ENCODE measurements around the gene CDH5. TPM values are rescaled to one million over a fixed set of nuclear protein-coding genes. Genes with fewer than 3 reads are reported as not detected.

The CDH5 gene
- total RNA-seq, 2 donors from 2014 or later = not detected

- H3K36me3 Mint-ChIP-seq = no peaks in the 10 kb centered on the region
- peak in 1 of 2 donors; percentile 41 for ATAC-seq
- no peak overlapping the region for H3K27ac Mint-ChIP-seq
- DNase-seq (ENCODE audit: low spot score in 2 of 2) = peak in 1 of 2 donors; percentile 49
- H3K9me3 Mint-ChIP-seq = no peaks in the 10 kb centered on the region
Observed at GRCh38 chr16:66342294-66342900, 24.1 kb upstream of the CDH5 start.

GRCh38 chr16:66344533-66345145, 21.9 kb upstream of the CDH5 start:
- ATAC-seq (no peak), DNase-seq (ENCODE audit: low spot score in 2 of 2) (peak in 1 of 2 donors; percentile 62)
- H3K27ac Mint-ChIP-seq = no peak overlapping the region
- H3K9me3 Mint-ChIP-seq = no peaks in the 10 kb centered on the region
- no peaks in the 10 kb centered on the region for H3K36me3 Mint-ChIP-seq

GRCh38 chr16:66346221-66346620, 20.3 kb upstream of the CDH5 start:
- H3K27ac Mint-ChIP-seq = no peak overlapping the region
- ATAC-seq (no peak), DNase-seq (ENCODE audit: low spot score in 2 of 2) (no peak)
- no peaks in the 10 kb centered on the region for H3K9me3 Mint-ChIP-seq
- no peaks in the 10 kb centered on the region for H3K36me3 Mint-ChIP-seq

DNA sequence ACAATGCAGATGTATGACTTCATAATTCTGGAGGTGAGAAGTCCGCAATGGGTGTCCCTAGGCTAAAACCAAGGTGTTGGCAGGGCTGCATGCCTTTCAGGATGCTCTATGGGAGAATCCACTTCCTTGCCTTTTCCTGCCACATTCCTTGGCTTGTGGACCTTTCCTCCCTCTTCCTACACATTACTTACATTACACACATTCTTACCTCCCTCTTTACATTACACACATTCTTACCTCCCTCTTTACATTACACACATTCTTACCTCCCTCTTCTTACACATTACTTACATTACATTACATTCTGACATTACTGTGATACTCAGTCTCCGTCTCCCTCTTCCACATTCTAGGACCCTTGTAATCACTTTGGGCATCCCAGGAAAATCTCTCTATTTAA, 14.2 kb upstream of the CDH5 start:
- Mint-ChIP-seq H3K36me3 (no peaks in the 10 kb centered on the region), H3K27ac (no peak overlapping the region), H3K9me3 (no peaks in the 10 kb centered on the region)
- DNase-seq (ENCODE audit: low spot score in 2 of 2) (no peak), ATAC-seq (no peak)

DNA sequence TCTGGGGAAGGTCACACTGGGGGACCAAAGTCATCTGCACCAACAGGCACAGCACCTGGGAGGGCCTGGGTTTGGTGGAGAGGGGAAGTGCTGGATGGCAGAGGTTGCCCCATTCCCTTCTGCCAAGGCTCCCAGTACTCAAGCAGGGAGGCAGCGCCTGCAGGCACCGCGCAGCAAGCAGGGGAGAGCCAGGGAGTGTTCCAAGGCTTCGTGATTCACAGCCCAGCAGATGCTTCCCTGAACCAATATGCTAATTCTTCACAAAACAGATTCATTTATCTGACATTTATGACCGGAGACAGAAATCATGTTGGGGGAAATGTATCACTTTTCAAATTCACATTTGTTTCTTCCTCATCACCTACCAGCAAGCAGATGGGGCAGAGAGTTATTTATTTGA, 13.4 kb upstream of the CDH5 start:
- Mint-ChIP-seq H3K27ac (peak overlapping the region in 1 of 2 donors; percentile 81), H3K36me3 (no peaks in the 10 kb centered on the region), H3K9me3 (no peaks in the 10 kb centered on the region)
- ATAC-seq (no peak), DNase-seq (ENCODE audit: low spot score in 2 of 2) (no peak)

DNA sequence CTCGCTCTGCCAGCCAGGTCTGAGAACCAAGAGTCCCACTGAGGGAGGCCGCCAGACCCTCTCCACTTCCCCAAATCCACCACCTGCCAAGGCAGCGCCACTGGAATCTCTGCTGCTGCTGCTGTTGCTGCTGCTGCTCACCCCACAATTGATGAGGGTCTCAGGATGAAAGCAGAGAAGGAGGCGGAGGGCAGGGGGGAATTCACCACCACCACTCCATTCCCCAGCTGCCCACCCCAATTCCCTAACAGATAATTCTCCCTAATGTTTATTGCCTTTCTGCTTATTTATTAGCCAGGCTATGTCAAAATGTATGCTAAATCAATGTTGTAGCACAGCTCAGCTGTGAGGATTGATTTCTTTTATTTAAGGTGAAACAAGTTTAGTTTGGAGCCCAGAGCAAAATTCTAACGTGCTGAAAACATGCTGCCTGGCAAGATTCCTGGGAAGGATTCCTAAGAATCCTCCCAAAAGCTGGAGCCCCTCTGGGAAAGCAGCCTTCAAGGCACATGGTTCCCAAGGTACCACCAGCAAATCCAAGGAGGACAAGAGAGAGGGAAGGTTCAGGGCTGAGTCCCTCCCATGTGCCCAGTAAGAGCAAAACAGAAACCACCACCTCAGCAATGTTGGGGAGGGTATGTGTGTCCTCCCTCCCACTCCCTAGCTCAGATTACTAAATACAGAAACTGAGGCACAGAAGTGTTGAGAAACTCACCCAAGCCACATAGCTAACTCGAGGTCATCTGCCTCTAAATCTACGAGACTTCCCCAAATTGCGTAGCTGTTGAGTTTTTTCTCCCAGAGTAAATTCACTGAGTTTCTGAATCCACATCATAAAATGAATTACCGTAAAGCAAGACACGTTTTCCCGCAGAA, 12.2 kb upstream of the CDH5 start:
- H3K9me3 Mint-ChIP-seq = no peaks in the 10 kb centered on the region
- DNase-seq (ENCODE audit: low spot score in 2 of 2) (no peak), ATAC-seq (no peak)
- H3K36me3 Mint-ChIP-seq = no peaks in the 10 kb centered on the region
- no peak overlapping the region for H3K27ac Mint-ChIP-seq

GRCh38 chr16:66355526-66355925, 11.0 kb upstream of the CDH5 start:
- no peak overlapping the region for H3K27ac Mint-ChIP-seq
- DNase-seq (ENCODE audit: low spot score in 2 of 2) (no peak), ATAC-seq (no peak)
- no peaks in the 10 kb centered on the region for H3K36me3 Mint-ChIP-seq
- H3K9me3 Mint-ChIP-seq = no peaks in the 10 kb centered on the region

GRCh38 chr16:66357523-66357928, 9.0 kb upstream of the CDH5 start:
- no peak overlapping the region for H3K27ac Mint-ChIP-seq
- peak; percentile 26 to 28 for ATAC-seq
- DNase-seq (ENCODE audit: low spot score in 2 of 2) = peak in 1 of 2 donors; percentile 27
- no peaks in the 10 kb centered on the region for H3K36me3 Mint-ChIP-seq
- H3K9me3 Mint-ChIP-seq = no peaks in the 10 kb centered on the region

DNA sequence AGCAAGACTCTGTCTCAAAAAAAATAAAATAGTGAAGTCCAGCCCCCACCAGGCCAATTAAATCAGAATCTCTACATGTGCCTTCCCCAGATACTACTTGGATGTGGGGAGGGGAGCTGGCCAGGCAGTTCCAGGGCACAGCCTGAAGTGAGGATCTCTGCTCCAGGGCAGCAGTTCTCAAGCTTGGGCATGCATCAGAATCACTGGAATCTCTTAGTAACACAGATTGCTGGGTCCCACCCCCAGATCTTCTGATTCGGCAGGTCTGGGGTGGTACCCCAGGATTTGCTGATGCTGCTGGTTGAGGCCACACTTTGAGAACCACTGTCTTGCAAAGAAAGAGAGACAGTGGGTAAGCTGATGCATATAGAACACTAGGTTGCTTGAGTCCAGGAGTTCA, 8.3 kb upstream of the CDH5 start:
- no peaks in the 10 kb centered on the region for H3K9me3 Mint-ChIP-seq
- no peak overlapping the region for H3K27ac Mint-ChIP-seq
- no peak for DNase-seq (ENCODE audit: low spot score in 2 of 2)
- ATAC-seq = no peak
- H3K36me3 Mint-ChIP-seq = no peaks in the 10 kb centered on the region

DNA sequence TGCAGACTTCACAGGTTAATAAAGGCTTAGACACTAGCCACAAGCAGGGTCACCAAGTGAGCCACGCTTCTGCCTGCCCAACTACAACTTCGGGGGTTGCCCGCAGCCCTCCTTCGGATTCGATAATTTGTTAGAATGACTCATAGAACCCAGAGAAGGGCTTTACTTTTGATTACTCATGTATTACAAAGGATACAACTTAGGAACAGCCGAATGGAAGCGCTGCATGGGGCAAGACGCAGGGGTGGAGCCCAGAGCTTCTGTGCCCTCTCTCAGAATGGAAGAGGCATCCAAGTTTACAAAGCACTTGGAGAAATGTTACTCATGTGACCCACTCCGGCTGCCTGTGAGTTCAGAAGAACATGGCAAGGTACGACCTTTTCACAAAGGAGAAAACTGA, 7.5 kb upstream of the CDH5 start:
- DNase-seq (ENCODE audit: low spot score in 2 of 2) (no peak), ATAC-seq (no peak)
- Mint-ChIP-seq H3K9me3 (no peaks in the 10 kb centered on the region), H3K36me3 (no peaks in the 10 kb centered on the region), H3K27ac (no peak overlapping the region)

DNA sequence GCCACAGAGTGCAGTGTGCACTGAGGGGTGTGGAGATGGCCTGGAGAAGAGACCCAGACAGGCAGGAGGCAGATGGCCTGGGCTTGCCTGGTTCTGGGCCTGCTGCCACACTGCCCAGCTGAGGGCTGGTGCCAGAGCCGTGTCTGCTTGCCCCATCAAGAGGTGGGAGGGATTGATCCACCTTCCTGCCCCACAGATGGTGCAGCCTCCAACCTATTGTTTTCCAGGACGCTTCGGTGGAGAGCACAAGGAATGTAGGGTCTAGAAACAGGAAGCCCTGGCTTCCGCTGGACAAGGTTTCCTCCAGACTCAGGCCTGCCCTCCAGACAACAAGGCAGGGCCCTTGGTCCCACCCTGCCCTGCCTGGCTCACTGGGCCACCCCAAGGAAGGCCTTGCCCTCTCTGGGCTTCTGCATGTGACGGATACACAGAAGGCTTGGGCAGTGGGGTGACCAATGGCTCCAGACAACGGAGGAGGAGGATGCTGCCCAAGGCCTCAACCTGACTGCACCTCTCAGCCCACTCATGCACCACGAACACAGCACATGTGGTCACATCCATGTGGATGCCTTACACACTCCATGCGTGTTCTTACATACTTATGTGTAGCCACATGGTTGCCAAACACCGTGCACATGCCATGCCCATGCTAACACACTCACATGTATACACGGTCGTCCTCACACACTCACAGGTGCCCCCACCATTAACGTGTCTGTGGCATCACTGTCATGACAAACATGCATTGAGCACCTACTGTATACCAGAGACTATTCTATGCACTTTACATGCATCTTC, 6.5 kb upstream of the CDH5 start:
- Mint-ChIP-seq H3K9me3 (no peaks in the 10 kb centered on the region), H3K36me3 (no peaks in the 10 kb centered on the region), H3K27ac (peak overlapping the region in 1 of 2 donors; percentile 6)
- DNase-seq (ENCODE audit: low spot score in 2 of 2) (no peak), ATAC-seq (no peak)

DNA sequence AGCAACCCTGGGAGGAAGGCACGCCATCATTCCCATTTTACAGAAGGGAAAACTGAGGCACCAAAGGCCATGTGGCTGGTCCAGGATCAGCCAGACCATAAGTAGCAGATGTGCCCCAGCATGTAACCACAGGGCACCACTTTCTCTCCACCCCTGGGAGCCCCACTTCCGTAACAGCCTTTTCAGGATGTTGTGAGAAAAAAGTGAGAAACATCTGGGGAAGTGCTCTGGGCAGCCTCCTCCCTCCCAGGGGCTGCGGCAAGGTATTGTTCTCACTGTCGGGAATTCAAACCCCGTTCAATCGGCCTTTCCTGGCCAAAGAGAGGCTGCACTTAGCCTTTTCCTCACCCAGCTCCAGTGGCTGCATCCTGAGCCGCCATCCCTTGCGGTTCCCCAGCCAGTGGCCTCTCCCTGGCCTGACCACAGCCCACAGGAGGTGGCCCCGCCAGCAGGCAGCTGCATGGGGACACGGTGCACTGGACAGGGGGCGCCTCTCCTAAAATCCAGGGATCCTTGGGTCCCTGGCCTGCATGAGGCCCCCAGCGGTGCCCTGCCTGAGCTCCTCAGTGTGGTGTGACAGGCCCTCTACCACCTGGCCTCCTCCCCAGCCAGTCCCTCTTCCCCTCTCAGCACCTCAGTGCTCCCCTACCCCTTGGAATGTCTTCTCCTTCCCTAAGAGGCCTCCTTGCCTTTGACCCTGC, 5.7 kb upstream of the CDH5 start:
- no peaks in the 10 kb centered on the region for H3K36me3 Mint-ChIP-seq
- DNase-seq (ENCODE audit: low spot score in 2 of 2) (no peak), ATAC-seq (no peak)
- no peak overlapping the region for H3K27ac Mint-ChIP-seq
- H3K9me3 Mint-ChIP-seq = no peaks in the 10 kb centered on the region

DNA sequence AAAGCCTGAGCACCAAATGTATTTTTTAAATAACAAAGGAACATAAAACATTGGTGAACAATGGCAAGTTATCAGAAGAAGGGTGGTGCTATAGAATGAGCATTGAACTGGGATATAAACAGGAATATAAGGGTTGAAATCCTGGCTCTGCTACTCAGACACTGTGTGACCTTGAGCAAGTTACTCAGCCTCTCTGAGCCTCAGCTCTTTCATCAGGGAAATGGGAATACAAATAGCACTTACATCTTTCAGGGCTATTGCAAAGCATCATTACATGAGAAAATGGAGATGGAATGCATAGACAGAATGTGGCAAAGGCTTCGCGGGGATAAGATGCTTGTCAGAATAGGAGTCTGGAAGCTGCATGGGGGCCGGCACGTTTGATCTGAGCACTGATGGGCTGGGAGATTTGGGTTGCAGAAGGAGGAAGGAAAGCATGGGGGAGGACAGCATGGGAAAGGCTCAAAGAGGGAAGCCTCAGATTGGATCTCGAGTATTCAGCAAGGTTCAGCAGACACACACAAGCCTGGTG, 4.8 kb upstream of the CDH5 start:
- H3K27ac Mint-ChIP-seq = no peak overlapping the region
- no peak for DNase-seq (ENCODE audit: low spot score in 2 of 2)
- ATAC-seq = no peak
- H3K36me3 Mint-ChIP-seq = no peaks in the 10 kb centered on the region
- H3K9me3 Mint-ChIP-seq = no peaks in the 10 kb centered on the region

GRCh38 chr16:66363211-66363777, 3.2 kb upstream of the CDH5 start:
- H3K9me3 Mint-ChIP-seq = no peaks in the 10 kb centered on the region
- DNase-seq (ENCODE audit: low spot score in 2 of 2) (no peak), ATAC-seq (no peak)
- no peaks in the 10 kb centered on the region for H3K36me3 Mint-ChIP-seq
- H3K27ac Mint-ChIP-seq = peak overlapping the region in 1 of 2 donors; percentile 39

DNA sequence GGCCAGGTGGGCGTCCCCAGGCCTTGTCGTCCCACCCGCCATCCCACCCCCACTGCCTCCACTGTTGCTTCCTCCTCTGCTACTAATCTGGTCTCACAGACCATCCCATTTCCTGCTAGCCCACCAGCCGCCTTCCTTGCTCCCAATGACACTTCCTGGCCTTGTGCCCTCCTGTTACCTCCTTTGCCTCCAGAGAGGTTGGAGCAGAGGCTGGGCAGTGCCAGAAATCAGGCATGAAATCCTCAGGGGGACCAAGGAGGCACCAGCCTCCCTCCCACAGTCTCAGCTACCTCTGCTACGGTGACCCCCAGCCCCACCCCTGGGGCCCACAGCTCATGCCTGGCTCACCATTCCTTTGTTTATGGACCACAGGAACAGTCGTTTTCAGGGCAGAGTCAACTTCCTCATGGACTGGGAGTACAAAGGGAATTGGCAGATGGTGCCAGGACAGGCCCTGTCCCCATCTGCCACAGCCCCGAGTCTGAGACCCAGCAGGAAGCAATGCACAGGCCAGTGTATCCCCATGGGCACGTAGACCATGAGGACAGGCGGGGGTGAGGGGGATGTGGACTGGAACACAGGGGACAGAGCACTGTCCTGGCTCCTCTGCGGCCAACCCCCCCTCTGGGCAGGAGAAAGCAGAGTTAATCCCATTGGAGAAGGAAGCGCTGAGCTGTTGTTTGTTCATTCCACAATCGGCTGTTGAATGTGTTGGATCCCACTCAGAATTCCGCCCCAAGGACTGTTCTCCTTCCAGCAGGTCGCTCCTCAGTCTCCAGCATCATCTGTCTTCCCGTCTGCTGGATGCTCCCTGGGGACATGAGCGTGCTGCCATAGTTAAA, 2.2 kb upstream of the CDH5 start:
- peak overlapping the region in 1 of 2 donors; percentile 15 for H3K27ac Mint-ChIP-seq
- no peak for DNase-seq (ENCODE audit: low spot score in 2 of 2)
- H3K36me3 Mint-ChIP-seq = no peaks in the 10 kb centered on the region
- no peaks in the 10 kb centered on the region for H3K9me3 Mint-ChIP-seq
- ATAC-seq = no peak
